ENCODE measurements around the gene MAP1LC3B. TPM values are rescaled to one million over a fixed set of nuclear protein-coding genes. Genes with fewer than 3 reads are reported as not detected.
A peak's percentile ranks its signal among the peaks of the same experiment; 100 is the strongest.

MAP1LC3B gene
- total RNA-seq, 1 donor from 2014 or later, result 39.1 TPM

DNA sequence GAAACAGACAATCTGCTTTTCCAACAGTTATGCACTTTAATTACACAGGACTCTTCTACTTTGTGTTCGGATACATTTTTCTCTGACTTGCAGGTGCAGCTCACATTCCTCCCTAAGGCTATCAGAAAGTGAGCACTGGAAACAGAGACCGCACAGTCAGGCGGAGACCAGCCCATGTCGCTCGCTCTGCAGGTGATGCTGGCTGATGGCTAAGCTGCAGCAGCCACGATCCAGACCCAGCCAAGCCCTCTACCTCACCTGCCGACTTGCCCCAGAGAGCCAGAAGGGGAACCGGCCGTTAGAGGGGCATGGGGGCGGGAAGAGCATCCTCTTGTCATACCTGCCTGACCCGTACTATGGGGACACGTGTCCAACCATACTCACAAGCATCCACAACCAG, 33.8 kb downstream of the MAP1LC3B start:
- Mint-ChIP-seq H3K4me3 (no peak overlapping the region), H3K27me3 (ENCODE audit: insufficient read depth, low read depth) (no peaks in the 10 kb centered on the region), H3K27ac (no peak overlapping the region), H3K36me3 (peaks cover 18% of the 10 kb centered on the region), H3K9me3 (no peaks in the 10 kb centered on the region), H3K4me1 (peaks cover 25% of the 10 kb centered on the region)
- Histone ChIP-seq H3K9me3 (ENCODE audit: low read depth) (no peaks in the 10 kb centered on the region), H3K4me3 (no peak overlapping the region), H3K4me2 (no peak overlapping the region), H4K20me1 (ENCODE audit: low read depth) (peaks cover 41% of the 10 kb centered on the region), H3K27ac (no peak overlapping the region), H2AFZ (replicated peaks) (no peak overlapping the region), H3K9ac (no peak overlapping the region), H3K4me1 (peaks cover 19% of the 10 kb centered on the region), H3K79me2 (ENCODE audit: low read depth) (peaks cover 3% of the 10 kb centered on the region), H3K27me3 (no peaks in the 10 kb centered on the region), H3K36me3 (no peaks in the 10 kb centered on the region), H3F3A (ENCODE audit: low read depth) (no peaks in the 10 kb centered on the region)
- DNase-seq (ENCODE audit: low spot score), result no peak
- TF ChIP-seq EZH2phosphoT487 (IDR thresholded peaks at IDR 0.05), result no peak
- TF ChIP-seq EZH2 (IDR thresholded peaks at IDR 0.05), result no peak
- TF ChIP-seq, protein P1, sequence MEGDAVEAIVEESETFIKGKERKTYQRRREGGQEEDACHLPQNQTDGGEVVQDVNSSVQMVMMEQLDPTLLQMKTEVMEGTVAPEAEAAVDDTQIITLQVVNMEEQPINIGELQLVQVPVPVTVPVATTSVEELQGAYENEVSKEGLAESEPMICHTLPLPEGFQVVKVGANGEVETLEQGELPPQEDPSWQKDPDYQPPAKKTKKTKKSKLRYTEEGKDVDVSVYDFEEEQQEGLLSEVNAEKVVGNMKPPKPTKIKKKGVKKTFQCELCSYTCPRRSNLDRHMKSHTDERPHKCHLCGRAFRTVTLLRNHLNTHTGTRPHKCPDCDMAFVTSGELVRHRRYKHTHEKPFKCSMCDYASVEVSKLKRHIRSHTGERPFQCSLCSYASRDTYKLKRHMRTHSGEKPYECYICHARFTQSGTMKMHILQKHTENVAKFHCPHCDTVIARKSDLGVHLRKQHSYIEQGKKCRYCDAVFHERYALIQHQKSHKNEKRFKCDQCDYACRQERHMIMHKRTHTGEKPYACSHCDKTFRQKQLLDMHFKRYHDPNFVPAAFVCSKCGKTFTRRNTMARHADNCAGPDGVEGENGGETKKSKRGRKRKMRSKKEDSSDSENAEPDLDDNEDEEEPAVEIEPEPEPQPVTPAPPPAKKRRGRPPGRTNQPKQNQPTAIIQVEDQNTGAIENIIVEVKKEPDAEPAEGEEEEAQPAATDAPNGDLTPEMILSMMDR (IDR thresholded peaks at IDR 0.05), result no peak

DNA sequence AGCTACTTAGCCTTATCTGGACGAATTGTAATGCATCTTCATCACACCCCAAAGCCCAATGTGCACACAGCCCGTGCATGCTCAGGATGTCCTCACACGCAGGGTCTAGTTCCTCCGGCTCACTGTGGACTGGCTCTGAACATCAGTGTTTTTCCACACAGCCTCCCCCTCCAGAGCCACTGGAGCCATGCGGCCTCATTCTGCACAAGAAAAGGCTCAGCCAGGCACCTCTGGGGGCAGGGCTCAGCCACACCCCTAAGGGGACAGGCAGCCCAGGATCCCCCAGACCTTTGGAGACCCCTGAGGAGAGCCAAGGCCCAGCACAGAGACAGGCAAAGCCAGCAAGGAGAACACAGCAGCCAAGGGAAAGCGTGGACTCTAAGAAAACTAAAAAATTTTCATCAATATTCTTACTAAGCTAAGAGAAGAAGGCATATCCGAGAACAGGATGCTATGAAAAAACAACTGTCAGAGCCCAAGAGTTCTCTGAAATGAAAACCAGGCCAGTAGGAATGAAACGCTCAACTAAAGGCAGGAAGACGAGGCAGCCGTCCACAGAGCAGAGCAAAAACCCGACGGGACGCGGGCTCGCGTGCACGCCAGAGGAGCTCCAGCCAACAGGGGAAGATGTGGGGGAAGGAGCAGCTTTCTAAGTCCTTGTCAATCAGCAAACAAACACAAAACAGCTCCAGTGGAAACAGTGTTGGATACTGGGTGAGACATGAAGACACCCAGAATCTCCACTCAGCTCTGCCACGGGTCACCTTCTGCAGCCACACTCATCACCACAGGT, 34.5 kb downstream of the MAP1LC3B start:
- Mint-ChIP-seq H3K27me3 (ENCODE audit: insufficient read depth, low read depth) (peaks cover under 1% of the 10 kb centered on the region), H3K36me3 (peaks cover 18% of the 10 kb centered on the region), H3K4me1 (peaks cover 25% of the 10 kb centered on the region), H3K4me3 (no peak overlapping the region), H3K27ac (peak overlapping the region; percentile 42), H3K9me3 (no peaks in the 10 kb centered on the region)
- Histone ChIP-seq H3F3A (ENCODE audit: low read depth) (no peaks in the 10 kb centered on the region), H3K4me2 (peak overlapping the region; percentile 14), H4K20me1 (ENCODE audit: low read depth) (peaks cover 41% of the 10 kb centered on the region), H3K9me3 (ENCODE audit: low read depth) (no peaks in the 10 kb centered on the region), H3K9ac (no peak overlapping the region), H2AFZ (replicated peaks) (no peak overlapping the region), H3K27me3 (no peaks in the 10 kb centered on the region), H3K27ac (no peak overlapping the region), H3K4me1 (peaks cover 19% of the 10 kb centered on the region), H3K36me3 (no peaks in the 10 kb centered on the region), H3K4me3 (no peak overlapping the region), H3K79me2 (ENCODE audit: low read depth) (peaks cover 3% of the 10 kb centered on the region)
- no peak for DNase-seq (ENCODE audit: low spot score)
- TF ChIP-seq, protein P1 (IDR thresholded peaks at IDR 0.05), result no peak
- TF ChIP-seq EZH2phosphoT487 (IDR thresholded peaks at IDR 0.05) (no peak), EZH2 (IDR thresholded peaks at IDR 0.05) (no peak)

DNA sequence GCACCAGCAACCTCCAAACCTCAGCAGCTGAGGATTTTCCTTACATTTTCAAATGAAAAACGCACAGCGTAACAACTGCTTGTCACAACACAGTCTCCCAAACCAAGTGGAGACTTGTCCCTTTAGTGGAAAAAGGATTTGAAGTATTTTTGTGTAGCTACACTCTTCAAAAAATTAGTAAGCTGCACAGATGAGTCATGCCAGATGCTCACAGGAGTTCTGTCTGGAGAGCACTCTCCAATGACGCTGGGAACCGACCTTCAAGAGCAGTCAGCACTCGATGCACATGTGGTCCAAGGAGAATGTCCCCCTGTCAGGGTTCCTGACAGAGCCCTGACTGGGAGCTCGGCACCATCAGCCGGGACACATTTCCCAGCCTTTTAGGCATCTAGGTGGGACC, 39.8 kb downstream of the MAP1LC3B start:
- Histone ChIP-seq H3F3A (ENCODE audit: low read depth) (no peaks in the 10 kb centered on the region), H3K4me2 (no peak overlapping the region), H3K27ac (no peak overlapping the region), H3K9me3 (ENCODE audit: low read depth) (no peaks in the 10 kb centered on the region), H3K4me1 (peaks cover 5% of the 10 kb centered on the region), H3K27me3 (no peaks in the 10 kb centered on the region), H3K79me2 (ENCODE audit: low read depth) (peaks cover 12% of the 10 kb centered on the region), H2AFZ (replicated peaks) (no peak overlapping the region), H3K9ac (no peak overlapping the region), H3K4me3 (no peak overlapping the region), H4K20me1 (ENCODE audit: low read depth) (peaks cover 19% of the 10 kb centered on the region), H3K36me3 (no peaks in the 10 kb centered on the region)
- Mint-ChIP-seq H3K27me3 (ENCODE audit: insufficient read depth, low read depth) (peaks cover 2% of the 10 kb centered on the region), H3K9me3 (no peaks in the 10 kb centered on the region), H3K27ac (peak overlapping the region; percentile 14), H3K4me1 (peaks cover 20% of the 10 kb centered on the region), H3K36me3 (peaks cover 2% of the 10 kb centered on the region), H3K4me3 (no peak overlapping the region)
- TF ChIP-seq EZH2 (IDR thresholded peaks at IDR 0.05) (no peak), EZH2phosphoT487 (IDR thresholded peaks at IDR 0.05) (no peak)
- TF ChIP-seq, protein P1 (IDR thresholded peaks at IDR 0.05), result no peak
- no peak for DNase-seq (ENCODE audit: low spot score)
